Measurements from ENCODE around the gene GOLM1. TPM values are rescaled to one million over a fixed set of nuclear protein-coding genes. Genes with fewer than 3 reads are reported as not detected.

The GOLM1 gene
- total RNA-seq, 1 experiment from 2014 or later = 71.6 TPM

DNA sequence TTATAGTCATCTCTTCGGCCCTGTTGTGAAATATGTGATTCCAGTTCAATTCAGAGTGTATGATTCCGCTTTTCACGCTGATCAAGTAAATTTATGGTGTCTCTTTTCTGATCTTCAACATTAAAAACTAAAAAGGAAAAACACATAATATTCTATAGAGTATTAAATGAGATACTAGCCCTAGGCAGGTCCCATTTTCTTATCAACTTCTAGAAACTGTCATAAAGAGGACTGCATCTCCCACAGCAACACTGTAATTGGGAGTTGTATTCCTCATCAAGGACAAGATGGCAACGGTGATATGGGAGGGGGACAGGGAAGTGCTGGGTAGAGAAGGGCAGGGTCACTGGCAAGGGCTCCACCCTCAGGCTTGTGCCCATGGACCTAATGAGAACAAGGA lies 71.6 kb downstream of the GOLM1 start:
- Histone ChIP-seq H3K9me3 (ENCODE audit: control insufficient read depth, low read depth, low read length) (no peaks in the 10 kb centered on the region), H4K20me1 (ENCODE audit: control insufficient read depth, insufficient read depth, insufficient read length) (no peaks in the 10 kb centered on the region), H2BK20ac (ENCODE audit: low read depth, low read length, poor library complexity, severe bottlenecking) (no peak overlapping the region), H4K91ac (ENCODE audit: insufficient read length, low read depth, low read length) (no peak overlapping the region), H3K4ac (ENCODE audit: low read depth, low read length) (no peak overlapping the region), H3K4me2 (ENCODE audit: insufficient read depth, insufficient read length, low read length) (no peak overlapping the region), H3T11ph (ENCODE audit: low read length) (no peak overlapping the region), H3K14ac (ENCODE audit: insufficient read depth, low read length) (no peak overlapping the region), H2BK120ac (ENCODE audit: low read depth, low read length, poor library complexity, severe bottlenecking) (no peak overlapping the region), H3K27me3 (ENCODE audit: insufficient read depth, low read length) (no peaks in the 10 kb centered on the region; the same call in 1 of the 2 replicates), H3K9ac (ENCODE audit: extremely low read depth, insufficient read length, low read length) (no peak overlapping the region), H2AK5ac (ENCODE audit: insufficient read length, low read length) (no peak overlapping the region), H3K79me1 (ENCODE audit: insufficient read depth, low read depth, low read length, poor library complexity, severe bottlenecking) (no peaks in the 10 kb centered on the region), H3K56ac (ENCODE audit: insufficient read length, low read depth, low read length) (no peak overlapping the region), H3K27ac (ENCODE audit: insufficient read length, low read depth, low read length) (no peak overlapping the region), H2BK12ac (ENCODE audit: insufficient read length, low read depth, low read length) (no peak overlapping the region), H2BK5ac (ENCODE audit: insufficient read length, low read length) (no peak overlapping the region), H3K79me2 (ENCODE audit: insufficient read depth, low read length) (no peaks in the 10 kb centered on the region), H3K4me1 (ENCODE audit: insufficient read depth, low read length) (no peaks in the 10 kb centered on the region), H2BK15ac (ENCODE audit: low read depth, low read length) (no peak overlapping the region), H4K5ac (ENCODE audit: insufficient read length, low read depth, low read length) (no peak overlapping the region), H3K23me2 (ENCODE audit: insufficient read length, low read depth, low read length, poor library complexity, severe bottlenecking) (no peaks in the 10 kb centered on the region), H3K18ac (ENCODE audit: insufficient read length, low read depth, low read length) (no peak overlapping the region), H3K23ac (ENCODE audit: insufficient read length, low read depth, low read length) (no peak overlapping the region), H4K8ac (replicated peaks; ENCODE audit: insufficient read length, low read depth, low read length) (no peak overlapping the region), H2AFZ (ENCODE audit: low read length) (no peak overlapping the region)
- Mint-ChIP-seq H3K27ac (no peak overlapping the region; a peak in 1 of 7 replicates), H3K36me3 (ENCODE audit: insufficient read depth in 1 of 3, low read depth in 3 of 3) (peaks cover 46 to 78% (median 71%) of the 10 kb centered on the region in 3 experiments), H3K9me3 (no peaks in the 10 kb centered on the region), H3K27me3 (ENCODE audit: low read depth) (no peaks in the 10 kb centered on the region), H3K4me1 (peaks cover 4 to 6% of the 10 kb centered on the region in 2 experiments; a peak in 3 of 4 replicates), H3K4me3 (no peak overlapping the region)
- TF ChIP-seq, protein P1, sequence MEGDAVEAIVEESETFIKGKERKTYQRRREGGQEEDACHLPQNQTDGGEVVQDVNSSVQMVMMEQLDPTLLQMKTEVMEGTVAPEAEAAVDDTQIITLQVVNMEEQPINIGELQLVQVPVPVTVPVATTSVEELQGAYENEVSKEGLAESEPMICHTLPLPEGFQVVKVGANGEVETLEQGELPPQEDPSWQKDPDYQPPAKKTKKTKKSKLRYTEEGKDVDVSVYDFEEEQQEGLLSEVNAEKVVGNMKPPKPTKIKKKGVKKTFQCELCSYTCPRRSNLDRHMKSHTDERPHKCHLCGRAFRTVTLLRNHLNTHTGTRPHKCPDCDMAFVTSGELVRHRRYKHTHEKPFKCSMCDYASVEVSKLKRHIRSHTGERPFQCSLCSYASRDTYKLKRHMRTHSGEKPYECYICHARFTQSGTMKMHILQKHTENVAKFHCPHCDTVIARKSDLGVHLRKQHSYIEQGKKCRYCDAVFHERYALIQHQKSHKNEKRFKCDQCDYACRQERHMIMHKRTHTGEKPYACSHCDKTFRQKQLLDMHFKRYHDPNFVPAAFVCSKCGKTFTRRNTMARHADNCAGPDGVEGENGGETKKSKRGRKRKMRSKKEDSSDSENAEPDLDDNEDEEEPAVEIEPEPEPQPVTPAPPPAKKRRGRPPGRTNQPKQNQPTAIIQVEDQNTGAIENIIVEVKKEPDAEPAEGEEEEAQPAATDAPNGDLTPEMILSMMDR (conservative IDR thresholded peaks at IDR 0.05) = no peak
- WGBS (ENCODE audit: extremely low coverage, insufficient read length, low lambda C conversion rate) = no CpG with 5 or more reads among the region's 4 CpGs
- DNase-seq = no peak

Measured in H9 (cell line).